Iris pigment epithelial cell (primary cell): Measurements from ENCODE around the gene TMPRSS9.

Source experiments
- DNase-seq: peaks from one replicate; pipeline ENCODE4 v3.0.0-alpha.2; 2011; ENCODE audit warnings: low read depth

Gene TMPRSS9

GRCh38 chr19:2329501-2329916 lies 30.6 kb upstream of the TMPRSS9 start:
- no peak for DNase-seq

- no peak for DNase-seq
Observed at GRCh38 chr19:2330255-2330631, 29.8 kb upstream of the TMPRSS9 start.

- DNase-seq = no peak
Observed at GRCh38 chr19:2330632-2331284, 29.3 kb upstream of the TMPRSS9 start.

- DNase-seq = no peak
Observed at GRCh38 chr19:2331601-2332246, 28.3 kb upstream of the TMPRSS9 start.

GRCh38 chr19:2332341-2333026 lies 27.6 kb upstream of the TMPRSS9 start:
- no peak for DNase-seq

GRCh38 chr19:2333027-2333806 lies 26.8 kb upstream of the TMPRSS9 start:
- no peak for DNase-seq

GRCh38 chr19:2333807-2334211 lies 26.3 kb upstream of the TMPRSS9 start:
- no peak for DNase-seq

GRCh38 chr19:2334426-2334825 lies 25.6 kb upstream of the TMPRSS9 start:
- DNase-seq = no peak

- DNase-seq = no peak
Observed at GRCh38 chr19:2334986-2335846, 24.8 kb upstream of the TMPRSS9 start.

GRCh38 chr19:2335848-2336247 lies 24.2 kb upstream of the TMPRSS9 start:
- no peak for DNase-seq

- no peak for DNase-seq
Observed at GRCh38 chr19:2336528-2337328, 23.3 kb upstream of the TMPRSS9 start.

- peak; percentile 72 for DNase-seq
Observed at GRCh38 chr19:2337329-2337707, 22.7 kb upstream of the TMPRSS9 start.

GRCh38 chr19:2338055-2338615 lies 21.9 kb upstream of the TMPRSS9 start:
- no peak for DNase-seq

GRCh38 chr19:2338751-2339643 lies 21.1 kb upstream of the TMPRSS9 start:
- DNase-seq = no peak

GRCh38 chr19:2339644-2340310 lies 20.3 kb upstream of the TMPRSS9 start:
- no peak for DNase-seq

- no peak for DNase-seq
Observed at GRCh38 chr19:2340496-2341243, 19.4 kb upstream of the TMPRSS9 start.

GRCh38 chr19:2341244-2341751 lies 18.8 kb upstream of the TMPRSS9 start:
- no peak for DNase-seq

GRCh38 chr19:2341982-2342381 lies 18.1 kb upstream of the TMPRSS9 start:
- no peak for DNase-seq
